Loucy (cell line): ENCODE data around the gene MYADML2.

Experiments used
- H2AFZ ChIP-seq: fragments of 200-600 bp; sonication (generic); 2 replicates; pipeline ENCODE4 v1.6.0; 2016; ENCODE audit warnings: antibody characterized with exemption, mild to moderate bottlenecking, low read length, moderate library complexity
- H3F3A ChIP-seq: fragments of 200-600 bp; 2 replicates; pipeline ENCODE4 v1.6.0; 2016; ENCODE audit warnings: antibody characterized with exemption, low read depth, mild to moderate bottlenecking
- H3K27me3 ChIP-seq: fragments of 200-600 bp; sonication (generic); 2 replicates; pipeline ENCODE4 v1.6.1; 2014; ENCODE audit warnings: low read length, mild to moderate bottlenecking; ENCODE audit not compliant: insufficient read depth, poor library complexity, severe bottlenecking
- H3K36me3 ChIP-seq: fragments of 200-600 bp; sonication (generic); 2 replicates; pipeline ENCODE4 v1.6.1; 2016; ENCODE audit warnings: low read length; ENCODE audit not compliant: insufficient read depth
- H3K4me1 ChIP-seq: fragments of 200-600 bp; sonication (generic); 2 replicates; pipeline ENCODE4 v1.5.1; 2014; ENCODE audit warnings: low read length, mild to moderate bottlenecking; ENCODE audit not compliant: insufficient read depth, poor library complexity, severe bottlenecking
- H3K4me2 ChIP-seq: fragments of 200-600 bp; sonication (generic); 2 replicates; pipeline ENCODE4 v1.6.0; 2014; ENCODE audit warnings: antibody characterized with exemption, low read length, low read depth, mild to moderate bottlenecking; ENCODE audit not compliant: poor library complexity, severe bottlenecking
- H3K4me3 ChIP-seq: fragments of 200-600 bp; sonication (generic); 2 replicates; pipeline ENCODE4 v1.5.1; 2014; ENCODE audit warnings: low read length, mild to moderate bottlenecking, mixed read lengths; ENCODE audit not compliant: poor library complexity, severe bottlenecking
- H3K79me2 ChIP-seq: fragments of 200-600 bp; sonication (generic); 2 replicates; pipeline ENCODE4 v1.6.1; 2014; ENCODE audit warnings: low read length; ENCODE audit not compliant: insufficient read depth
- H3K9ac ChIP-seq: fragments of 200-600 bp; sonication (generic); 2 replicates; pipeline ENCODE4 v1.6.0; 2014; ENCODE audit warnings: mild to moderate bottlenecking, low read depth, low read length, moderate library complexity; ENCODE audit not compliant: poor library complexity, severe bottlenecking
- H3K9me2 ChIP-seq: fragments of 200-600 bp; sonication (generic); replicated peaks from 2 replicates; pipeline ENCODE4 v1.6.1; 2016; ENCODE audit warnings: low read depth, low read length, mixed read lengths
- H3K9me3 ChIP-seq: fragments of 200-600 bp; sonication (generic); 2 replicates; pipeline ENCODE4 v1.6.1; 2014; ENCODE audit warnings: mild to moderate bottlenecking, antibody characterized with exemption, low read length, low read depth; ENCODE audit not compliant: insufficient read depth
- H4K20me1 ChIP-seq: fragments of 200-600 bp; sonication (generic); 2 replicates; pipeline ENCODE4 v1.6.0; 2014; ENCODE audit warnings: antibody characterized with exemption, low read length, mild to moderate bottlenecking; ENCODE audit not compliant: insufficient read depth, poor library complexity, severe bottlenecking
- CTCF ChIP-seq: fragments of 200-600 bp; sonication (generic); conservative IDR thresholded peaks from 2 replicates; pipeline ENCODE4 v1.5.1; 2014; ENCODE audit warnings: mild to moderate bottlenecking, antibody characterized with exemption, low read length
- EZH2phosphoT487 ChIP-seq: fragments of 200-600 bp; IDR thresholded peaks from 2 replicates; pipeline ENCODE4 v1.6.1; 2018; ENCODE audit warnings: antibody characterized with exemption, mild to moderate bottlenecking, moderate library complexity, borderline replicate concordance

Gene MYADML2

GRCh38 chr17:81928544-81929252, 18.3 kb downstream of the MYADML2 start:
- H3K4me3 ChIP-seq: peak overlapping the region; percentile 70
- H3F3A ChIP-seq: no peaks in the 10 kb centered on the region
- no peaks in the 10 kb centered on the region for H3K36me3 ChIP-seq
- H3K9ac ChIP-seq: peak overlapping the region; percentile 10
- TF ChIP-seq CTCF: no peak
- TF ChIP-seq EZH2phosphoT487: no peak
- H4K20me1 ChIP-seq: peaks cover 14% of the 10 kb centered on the region
- peaks cover 33% of the 10 kb centered on the region for H3K79me2 ChIP-seq
- no peak overlapping the region for H2AFZ ChIP-seq
- H3K4me2 ChIP-seq: peak overlapping the region; percentile 62
- H3K9me3 ChIP-seq: no peaks in the 10 kb centered on the region
- peaks cover 22% of the 10 kb centered on the region for H3K4me1 ChIP-seq
- H3K9me2 ChIP-seq: no peaks in the 10 kb centered on the region
- no peaks in the 10 kb centered on the region for H3K27me3 ChIP-seq

- Histone ChIP-seq H3F3A (no peaks in the 10 kb centered on the region), H3K9ac (peak within 1 kb of the TSS; percentile 82), H3K4me3 (peak within 1 kb of the TSS; percentile 93), H3K9me2 (no peaks in the 10 kb centered on the region), H3K36me3 (no peaks in the 10 kb centered on the region), H3K9me3 (no peaks in the 10 kb centered on the region), H3K79me2 (peaks cover 39% of the 10 kb centered on the region), H2AFZ (peak within 1 kb of the TSS; percentile 88), H3K4me1 (peaks cover 22% of the 10 kb centered on the region), H3K4me2 (peak within 1 kb of the TSS; percentile 90), H4K20me1 (peaks cover 14% of the 10 kb centered on the region), H3K27me3 (no peaks in the 10 kb centered on the region)
- TF ChIP-seq EZH2phosphoT487 (no peak), CTCF (peak; percentile 58)
Observed at GRCh38 chr17:81927653-81928543, 19.1 kb downstream of the MYADML2 start, which contains the start of gene MAFG. TSS of gene MAFG (minus strand) at chr17:81927735. CDS start at chr17:81923185, 4,550 bp downstream.

- Histone ChIP-seq H4K20me1 (peaks cover 14% of the 10 kb centered on the region), H3K4me3 (peak overlapping the region; percentile 93), H2AFZ (peak overlapping the region; percentile 51; the same call in 1 of the 2 replicates), H3K9ac (peak overlapping the region; percentile 82), H3K79me2 (peaks cover 42% of the 10 kb centered on the region), H3K4me1 (peaks cover 22% of the 10 kb centered on the region), H3K9me2 (no peaks in the 10 kb centered on the region), H3K27me3 (no peaks in the 10 kb centered on the region), H3K9me3 (no peaks in the 10 kb centered on the region), H3K36me3 (no peaks in the 10 kb centered on the region), H3F3A (no peaks in the 10 kb centered on the region), H3K4me2 (peak overlapping the region; percentile 90)
- TF ChIP-seq EZH2phosphoT487: no peak
- TF ChIP-seq CTCF: no peak
Observed at GRCh38 chr17:81927152-81927652, 19.8 kb downstream of the MYADML2 start.
